Measurements from ENCODE around the gene CSK.

DNA sequence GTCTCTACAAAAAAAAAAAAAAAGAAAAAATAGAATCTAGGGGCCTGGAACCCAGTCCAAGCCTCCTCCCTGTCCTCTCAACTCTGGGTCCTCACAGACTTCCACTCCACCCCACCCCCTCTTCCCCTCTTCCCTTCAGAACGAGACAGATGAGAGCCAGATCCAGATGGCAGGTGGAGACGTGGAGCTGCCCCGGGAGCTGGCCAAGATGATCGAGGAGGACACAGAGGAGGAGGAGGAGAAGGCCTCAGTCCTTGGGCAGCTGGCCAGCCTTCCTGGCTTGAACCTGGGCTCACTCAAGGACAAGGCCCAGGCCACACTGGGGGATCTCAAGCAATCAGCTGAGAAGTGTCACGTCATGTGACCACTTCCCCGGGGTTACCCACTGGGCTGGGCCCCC, 48.1 kb downstream of the CSK start:
- TF ChIP-seq, protein P1, sequence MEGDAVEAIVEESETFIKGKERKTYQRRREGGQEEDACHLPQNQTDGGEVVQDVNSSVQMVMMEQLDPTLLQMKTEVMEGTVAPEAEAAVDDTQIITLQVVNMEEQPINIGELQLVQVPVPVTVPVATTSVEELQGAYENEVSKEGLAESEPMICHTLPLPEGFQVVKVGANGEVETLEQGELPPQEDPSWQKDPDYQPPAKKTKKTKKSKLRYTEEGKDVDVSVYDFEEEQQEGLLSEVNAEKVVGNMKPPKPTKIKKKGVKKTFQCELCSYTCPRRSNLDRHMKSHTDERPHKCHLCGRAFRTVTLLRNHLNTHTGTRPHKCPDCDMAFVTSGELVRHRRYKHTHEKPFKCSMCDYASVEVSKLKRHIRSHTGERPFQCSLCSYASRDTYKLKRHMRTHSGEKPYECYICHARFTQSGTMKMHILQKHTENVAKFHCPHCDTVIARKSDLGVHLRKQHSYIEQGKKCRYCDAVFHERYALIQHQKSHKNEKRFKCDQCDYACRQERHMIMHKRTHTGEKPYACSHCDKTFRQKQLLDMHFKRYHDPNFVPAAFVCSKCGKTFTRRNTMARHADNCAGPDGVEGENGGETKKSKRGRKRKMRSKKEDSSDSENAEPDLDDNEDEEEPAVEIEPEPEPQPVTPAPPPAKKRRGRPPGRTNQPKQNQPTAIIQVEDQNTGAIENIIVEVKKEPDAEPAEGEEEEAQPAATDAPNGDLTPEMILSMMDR (IDR thresholded peaks at IDR 0.05), result no peak
- no peak for TF ChIP-seq POLR2AphosphoS5 (IDR thresholded peaks at IDR 0.05)

Measured in transverse colon (tissue), 4 donors.